HG02884 (cell line): ENCODE measurements around the gene UGT1A7.

ENCODE experiments used
- ATAC-seq: cut with Tn5 transposase; IDR thresholded peaks from one replicate; pipeline ENCODE4 v1.9.1; 2021; ENCODE audit warnings: mild to moderate bottlenecking, moderate library complexity; ENCODE audit not compliant: unreplicated experiment

The UGT1A7 gene

GRCh38 chr2:233795735-233796171 is 114.1 kb downstream of the UGT1A7 start:
- no peak for ATAC-seq

DNA sequence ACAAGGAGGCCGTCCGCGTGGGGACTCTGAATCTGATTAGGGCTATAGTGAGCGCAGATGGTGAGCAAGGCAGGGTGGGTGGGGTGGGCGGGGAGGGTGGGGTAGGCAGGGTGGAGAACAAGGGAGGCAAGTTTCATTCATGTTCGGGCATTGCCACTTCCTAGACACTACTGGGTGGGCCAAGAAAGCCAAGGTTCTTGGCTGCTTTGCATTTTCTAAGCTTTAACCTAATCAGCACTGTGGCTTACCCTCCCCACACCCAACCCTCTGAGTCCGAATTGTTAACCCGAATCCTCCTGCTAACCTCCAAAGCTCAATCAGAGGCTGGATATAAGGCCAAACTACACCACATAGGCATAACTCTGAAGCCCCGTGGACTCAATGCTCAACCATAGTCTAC is 114.6 kb downstream of the UGT1A7 start:
- ATAC-seq: no peak

DNA sequence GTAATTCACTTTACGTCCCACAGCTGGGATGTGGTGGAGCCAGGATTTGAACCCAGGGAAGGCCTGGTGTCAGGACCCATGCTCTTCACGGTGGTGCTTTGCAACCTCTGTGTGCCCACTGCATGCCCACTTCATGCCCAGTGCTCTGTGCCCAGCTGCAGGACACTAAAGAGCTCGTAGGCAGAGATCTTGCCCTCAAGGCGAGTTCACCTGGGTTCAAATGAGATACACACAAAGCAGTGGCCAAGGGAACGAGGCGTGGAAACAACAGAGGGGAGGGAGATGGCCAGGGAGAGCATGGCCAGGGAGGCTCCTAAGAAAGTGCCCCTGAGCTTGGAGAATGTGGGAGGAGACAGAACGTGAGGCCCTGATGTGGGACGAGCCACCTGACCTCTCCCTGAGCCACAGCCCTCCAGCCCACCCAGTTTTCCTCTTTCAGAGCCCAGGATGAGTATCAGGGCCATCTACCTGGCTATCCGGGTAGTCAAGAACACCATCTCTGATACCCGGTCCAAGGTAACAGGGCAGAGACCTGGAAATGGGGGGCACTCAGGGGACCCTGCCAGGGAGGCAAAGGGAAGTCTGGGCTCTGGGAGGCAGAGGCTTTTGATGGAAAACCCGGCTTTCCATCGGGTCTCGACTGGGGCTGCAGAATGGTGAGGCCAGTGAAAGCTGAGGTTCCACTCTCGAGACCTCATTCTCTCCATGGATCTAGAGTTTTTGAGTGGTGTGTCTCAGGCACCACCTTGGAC is 116.8 kb downstream of the UGT1A7 start:
- no peak for ATAC-seq

DNA sequence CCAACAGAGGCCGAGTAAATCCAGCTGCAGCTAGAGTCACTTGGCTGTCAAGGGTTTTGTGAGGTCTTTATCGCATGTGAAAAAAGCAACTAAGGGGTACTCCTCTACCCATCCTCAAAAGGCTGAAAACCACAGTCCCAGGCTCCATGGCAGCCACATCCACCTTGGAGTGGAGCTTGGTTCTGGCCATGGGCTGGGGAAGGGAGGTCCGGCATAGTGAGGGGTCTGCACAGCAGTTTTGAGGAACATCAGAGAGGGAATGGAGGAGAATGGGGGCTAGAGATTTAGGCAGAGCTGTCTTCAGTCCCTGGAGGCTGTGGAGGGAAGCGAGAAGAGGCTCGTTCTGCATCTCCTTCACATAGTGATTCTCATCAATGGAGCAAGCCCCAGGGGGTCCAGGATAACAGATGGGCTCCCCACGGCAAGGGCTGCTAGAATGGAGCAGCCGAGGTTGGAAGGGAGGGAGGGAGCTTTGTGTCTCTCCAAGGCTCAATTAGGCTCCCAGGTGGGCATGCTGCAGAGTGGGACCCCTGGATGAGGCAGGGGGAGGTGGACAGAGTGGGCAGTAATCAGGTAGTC is 117.5 kb downstream of the UGT1A7 start:
- ATAC-seq: no peak

- ATAC-seq: no peak
Observed at GRCh38 chr2:233799716-233800115, 118.0 kb downstream of the UGT1A7 start.

DNA sequence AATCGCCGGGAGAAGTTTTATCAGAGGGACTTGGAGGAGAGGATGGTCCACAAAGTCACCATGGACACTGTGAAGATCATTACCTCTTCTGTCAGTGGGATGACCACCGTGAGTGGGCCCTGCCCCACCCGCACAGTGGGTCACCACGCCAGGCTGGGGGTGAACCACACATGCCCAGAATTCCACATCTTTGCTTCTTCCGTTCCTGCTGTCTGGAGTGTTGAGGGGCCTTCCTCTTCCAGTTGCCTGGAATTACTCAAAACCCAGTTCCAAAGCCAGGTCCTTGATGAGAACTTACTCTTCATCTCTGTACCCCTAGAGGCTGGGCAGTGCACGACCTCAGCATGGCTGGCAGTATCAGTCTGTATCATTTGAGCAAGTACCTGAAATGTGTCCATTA is 118.5 kb downstream of the UGT1A7 start:
- ATAC-seq: no peak

- no peak for ATAC-seq
Observed at GRCh38 chr2:233801357-233802131, 119.8 kb downstream of the UGT1A7 start.

- no peak for ATAC-seq
Observed at GRCh38 chr2:233802132-233802815, 120.6 kb downstream of the UGT1A7 start.

DNA sequence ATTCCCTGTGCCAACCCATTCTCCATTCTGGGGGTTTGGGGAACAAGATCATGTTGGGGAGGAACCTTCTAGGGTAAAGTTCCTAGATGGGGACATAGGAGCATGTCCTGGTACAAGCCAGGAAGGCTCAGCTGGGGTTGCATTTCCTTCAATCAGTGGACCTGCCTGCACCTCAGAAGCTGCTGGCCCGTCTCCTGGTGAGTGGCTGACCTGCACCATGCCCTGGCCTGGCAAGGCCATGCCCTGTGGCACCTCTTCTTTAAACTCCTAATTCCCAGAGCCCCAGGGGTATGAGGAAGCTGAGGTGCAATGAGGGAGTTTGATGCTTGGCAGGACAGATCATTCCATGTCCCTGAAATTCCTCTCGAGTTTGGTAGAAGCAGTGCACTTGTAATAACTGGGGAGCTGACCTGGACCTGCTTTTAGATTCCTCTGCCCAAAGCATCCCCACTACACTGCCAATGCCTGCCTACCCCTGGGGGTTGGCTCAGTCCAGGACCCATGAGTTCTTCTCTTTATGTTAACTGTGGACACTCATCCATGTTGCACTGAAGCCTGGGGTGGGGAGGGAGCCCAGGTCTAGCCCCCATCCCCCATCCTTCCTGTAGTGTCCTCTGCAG is 121.7 kb downstream of the UGT1A7 start:
- ATAC-seq: no peak

DNA sequence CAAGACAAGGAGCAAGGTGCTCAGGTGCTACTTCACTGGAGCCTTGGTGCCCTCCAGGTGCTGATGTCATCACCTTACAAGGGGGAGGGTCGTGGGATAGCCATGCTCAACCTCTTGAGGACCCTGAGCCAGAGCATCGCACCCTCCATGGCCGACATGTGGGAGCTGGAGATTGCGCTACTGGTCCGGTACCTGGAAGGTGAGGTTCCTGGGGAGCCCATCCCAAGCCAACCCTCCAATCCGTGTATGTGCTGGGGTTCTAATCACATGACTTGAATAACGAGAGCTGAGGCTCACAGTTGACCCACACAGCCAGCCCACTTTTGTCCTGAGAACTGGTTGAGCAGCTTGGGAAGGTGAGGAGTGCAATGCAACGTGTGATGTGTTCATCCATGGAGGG is 122.3 kb downstream of the UGT1A7 start:
- ATAC-seq: no peak

DNA sequence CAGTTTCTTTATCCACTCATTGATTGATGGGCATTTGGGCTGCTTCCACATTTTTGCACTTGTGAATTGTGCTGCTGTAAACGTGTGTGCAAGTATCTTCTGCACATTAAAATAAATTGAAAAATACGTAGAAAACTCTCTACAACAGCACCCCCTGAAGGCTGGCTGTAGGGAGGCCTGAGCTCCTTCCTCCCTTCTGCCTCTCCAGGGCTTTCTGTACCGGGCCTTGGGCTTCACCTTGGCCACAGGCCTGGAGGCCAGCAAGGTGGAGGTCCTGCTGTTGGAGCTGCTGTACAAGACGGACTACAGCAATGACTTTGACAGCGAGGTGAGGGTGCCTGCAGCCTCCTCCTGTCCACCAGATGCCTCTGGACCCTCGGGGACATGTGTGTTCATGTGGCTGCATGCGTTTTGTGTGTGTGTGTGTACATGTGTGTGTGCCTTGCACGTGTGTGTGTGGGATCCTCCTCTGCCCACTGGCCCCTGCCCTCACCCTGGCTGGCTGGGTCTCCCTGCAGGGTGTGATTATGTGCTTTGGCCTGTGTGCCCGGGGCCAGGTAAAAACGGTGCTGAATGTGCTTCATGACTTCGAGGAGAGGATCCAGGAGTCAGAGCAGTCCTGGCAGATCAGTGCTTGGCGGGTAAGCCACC is 125.6 kb downstream of the UGT1A7 start:
- no peak for ATAC-seq

GRCh38 chr2:233807966-233808935 is 126.5 kb downstream of the UGT1A7 start:
- ATAC-seq: no peak

DNA sequence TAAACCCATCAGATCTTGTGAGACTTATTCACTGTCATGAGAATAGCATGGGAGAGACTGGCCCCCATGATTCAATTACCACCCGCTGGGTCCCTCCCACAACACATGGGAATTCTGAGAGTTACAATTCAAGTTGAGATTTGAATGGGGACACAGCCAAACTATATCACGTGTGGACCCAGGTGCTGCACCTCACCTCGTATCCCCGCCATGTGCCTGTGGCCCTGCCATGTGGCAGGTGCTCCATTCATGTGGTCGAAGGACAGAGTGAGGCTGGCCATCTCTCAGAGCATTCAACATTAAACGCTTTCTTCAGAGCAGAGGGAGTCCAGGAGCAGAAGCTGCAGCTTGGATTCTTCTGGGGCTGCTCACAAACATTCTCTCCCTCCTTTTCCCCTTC is 128.7 kb downstream of the UGT1A7 start:
- no peak for ATAC-seq

GRCh38 chr2:233811087-233811486 is 129.4 kb downstream of the UGT1A7 start:
- no peak for ATAC-seq

DNA sequence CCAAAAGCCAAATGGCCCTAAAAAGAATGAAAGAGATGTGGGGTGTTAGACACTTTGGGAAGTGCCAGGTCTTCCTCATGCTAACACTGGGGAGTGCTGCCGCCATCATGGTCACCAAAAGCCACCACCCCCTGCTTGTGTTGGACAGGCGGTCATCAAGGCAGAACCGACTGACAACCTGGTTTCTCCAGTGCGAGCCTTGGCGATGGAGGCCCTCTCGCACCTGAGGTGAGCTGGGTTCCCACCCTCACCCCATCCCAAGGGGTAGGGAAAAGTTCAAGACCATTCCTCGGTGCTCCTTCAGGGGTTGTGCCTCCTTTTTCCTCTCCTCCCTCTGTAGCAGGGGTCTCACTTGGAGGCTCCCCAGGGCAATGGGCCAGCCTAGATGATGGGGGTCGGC is 130.0 kb downstream of the UGT1A7 start:
- ATAC-seq: no peak

GRCh38 chr2:233813236-233814055 is 131.7 kb downstream of the UGT1A7 start:
- no peak for ATAC-seq

GRCh38 chr2:233814056-233814835 is 132.5 kb downstream of the UGT1A7 start:
- no peak for ATAC-seq

- no peak for ATAC-seq
Observed at GRCh38 chr2:233815861-233816260, 134.2 kb downstream of the UGT1A7 start.
